ENCODE data around the gene FNDC7.
"Not testable (repeated sequence)": the region's sequence is repeated elsewhere in the genome, so short reads cannot be mapped to it uniquely, and the experiment has no call there.

The FNDC7 gene

DNA sequence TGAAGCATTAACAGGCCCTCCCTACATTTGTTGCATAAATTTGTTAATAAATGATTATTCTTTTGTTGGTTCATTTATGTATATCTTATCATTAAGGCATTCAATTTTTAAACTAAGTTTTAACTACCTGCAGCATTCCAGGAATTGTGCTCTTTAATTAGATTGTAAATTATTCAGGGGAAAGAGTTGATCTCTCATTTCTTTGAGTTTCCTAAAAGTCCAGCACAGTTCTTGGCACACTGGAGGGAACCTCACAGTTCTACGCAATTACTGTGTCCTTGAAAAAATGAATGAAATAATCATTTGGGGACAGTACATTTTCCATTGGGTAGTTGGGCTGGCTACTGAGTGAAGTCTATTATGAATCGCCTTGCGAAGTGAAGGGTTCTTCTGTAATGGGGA, 33.3 kb downstream of the FNDC7 start:
- no peak for DNase-seq

DNA sequence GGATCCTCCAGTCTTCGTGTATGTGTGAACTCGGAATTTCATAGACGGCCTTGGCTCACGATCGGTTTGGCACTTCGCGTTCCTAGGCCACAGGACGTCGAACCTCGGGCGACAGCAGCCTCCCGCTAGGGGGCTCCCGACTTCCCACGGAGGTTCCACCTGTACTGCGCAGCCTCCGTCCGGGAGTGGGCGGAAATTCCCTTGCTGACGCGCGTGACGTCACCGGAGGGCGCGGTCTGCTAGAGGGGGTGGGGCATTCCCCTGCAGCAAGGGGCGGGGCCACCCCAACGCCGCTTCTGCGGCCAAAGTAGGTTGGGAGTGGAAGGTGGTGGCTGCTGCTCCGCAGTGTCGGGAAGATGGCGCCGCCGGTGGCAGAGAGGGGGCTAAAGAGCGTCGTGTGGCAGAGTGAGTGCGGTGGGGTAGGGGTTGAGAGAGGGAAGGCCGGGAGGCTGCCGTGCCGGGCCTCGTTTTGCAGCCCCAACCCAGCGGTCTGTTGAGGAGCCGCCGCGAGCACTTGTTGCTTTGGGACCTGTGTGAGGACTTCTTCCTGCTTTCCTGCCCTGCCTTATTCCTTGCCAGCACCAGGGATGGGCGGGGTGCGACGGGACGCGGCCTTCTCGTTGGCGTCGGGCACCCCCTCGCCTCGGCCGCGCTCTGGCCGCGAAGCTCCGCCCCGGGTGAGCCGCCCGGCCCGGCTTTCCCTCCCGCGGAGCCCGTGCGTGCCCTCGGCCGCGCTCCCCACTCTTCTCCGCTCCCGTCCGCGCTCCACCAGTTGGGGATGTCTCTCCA, 33.9 kb downstream of the FNDC7 start, which contains the start of gene STXBP3:
STXBP3 (plus strand) TSS at position 293 of the 789 bp plus-strand sequence; CDS start at position 357, 64 bp downstream.
- peak; percentile 99 for DNase-seq

GRCh38 chr1:108747171-108747850, 34.6 kb downstream of the FNDC7 start:
- peak; percentile 59 to 65 for DNase-seq

GRCh38 chr1:108747898-108748297, 35.2 kb downstream of the FNDC7 start:
- DNase-seq, result no peak

DNA sequence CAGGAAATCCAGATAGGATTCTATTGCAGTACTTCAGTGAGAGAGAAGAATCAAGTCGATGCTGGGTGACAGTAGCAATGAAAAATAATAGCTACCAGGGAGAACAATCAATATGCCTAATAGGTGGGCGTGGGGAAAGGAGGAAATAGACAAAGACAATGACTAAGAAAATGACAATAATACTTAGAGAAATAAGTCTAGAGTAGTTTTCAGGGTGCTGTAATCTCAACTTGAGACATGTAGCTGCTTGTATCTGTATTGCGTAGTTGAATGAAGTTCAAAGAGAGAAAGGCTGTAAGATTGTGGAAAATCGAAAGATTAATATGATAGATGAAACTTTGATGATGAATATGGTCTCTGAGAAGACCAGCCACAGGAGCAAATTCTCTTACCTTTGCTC, 36.4 kb downstream of the FNDC7 start:
- no peak for DNase-seq

DNA sequence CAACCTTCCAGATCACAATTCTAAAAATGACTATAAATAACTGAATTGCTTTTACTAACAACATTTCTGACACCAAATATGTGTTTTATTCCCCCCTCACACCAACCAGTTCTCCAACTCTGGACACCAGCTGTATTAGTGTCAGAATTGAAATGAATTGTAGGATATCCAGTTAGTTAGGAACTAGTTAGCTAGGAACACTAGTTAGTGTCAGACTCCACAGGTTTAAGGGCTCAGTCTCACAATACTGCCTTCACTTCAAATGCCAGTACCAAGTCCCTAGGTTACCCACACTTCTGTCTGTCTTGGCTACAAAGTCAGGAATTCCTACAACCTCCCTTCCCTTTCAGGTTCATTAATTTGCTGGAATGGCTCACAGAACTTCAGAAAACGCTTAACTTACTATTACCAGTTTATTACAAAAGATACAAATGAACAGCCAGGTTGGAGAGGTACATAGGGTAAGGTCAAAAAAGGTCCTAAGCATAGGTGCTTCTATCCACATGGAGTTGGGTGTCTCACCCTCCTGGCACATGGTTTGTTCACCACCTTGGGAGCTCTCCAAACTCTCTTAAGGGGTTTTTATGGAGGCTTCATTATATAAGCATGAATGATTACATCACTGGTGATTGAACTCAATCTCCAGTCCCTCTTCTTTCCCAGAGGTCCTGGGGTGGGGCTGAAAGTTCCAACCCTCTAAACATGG, 37.9 kb downstream of the FNDC7 start:
- no peak for DNase-seq

GRCh38 chr1:108753363-108753762, 40.7 kb downstream of the FNDC7 start:
- DNase-seq, result no peak

DNA sequence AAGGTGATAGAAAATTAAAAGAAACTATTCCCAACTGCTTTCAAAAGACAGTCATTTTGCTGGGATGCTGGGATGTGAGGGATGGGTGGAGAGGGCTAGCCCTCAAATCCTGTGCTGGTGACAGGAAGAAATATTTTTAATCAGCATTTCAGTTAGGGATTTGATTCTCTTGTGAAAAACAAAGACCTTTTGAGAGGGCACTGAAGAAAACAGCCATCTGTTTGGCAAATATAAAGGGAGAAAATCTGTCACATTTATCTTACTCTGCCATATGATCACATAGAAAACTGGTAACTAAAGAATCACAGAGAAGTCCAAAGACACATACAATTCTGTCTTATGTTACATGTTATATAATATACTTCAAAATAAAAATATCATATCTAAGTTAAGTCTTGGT, 46.1 kb downstream of the FNDC7 start:
- DNase-seq, result no peak

DNA sequence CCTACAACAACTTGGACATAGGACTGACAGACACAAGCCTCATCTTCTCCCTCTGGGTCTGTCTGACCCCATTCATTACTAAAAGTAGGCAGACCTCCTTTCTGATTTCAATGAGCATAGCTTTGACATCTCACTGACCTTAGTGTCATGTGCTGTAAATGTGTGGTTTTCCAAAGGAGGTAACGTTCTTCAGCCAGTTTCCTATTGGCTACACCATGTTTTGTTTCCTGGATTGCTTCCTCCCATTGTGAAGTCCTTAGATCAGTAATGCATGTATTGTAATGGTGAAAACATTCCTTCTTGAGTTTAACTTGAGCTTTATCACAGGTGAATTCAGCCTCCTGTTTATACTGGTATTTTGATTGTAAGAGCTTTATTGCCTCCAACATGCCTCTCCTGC, 54.4 kb downstream of the FNDC7 start:
- no peak for DNase-seq

DNA sequence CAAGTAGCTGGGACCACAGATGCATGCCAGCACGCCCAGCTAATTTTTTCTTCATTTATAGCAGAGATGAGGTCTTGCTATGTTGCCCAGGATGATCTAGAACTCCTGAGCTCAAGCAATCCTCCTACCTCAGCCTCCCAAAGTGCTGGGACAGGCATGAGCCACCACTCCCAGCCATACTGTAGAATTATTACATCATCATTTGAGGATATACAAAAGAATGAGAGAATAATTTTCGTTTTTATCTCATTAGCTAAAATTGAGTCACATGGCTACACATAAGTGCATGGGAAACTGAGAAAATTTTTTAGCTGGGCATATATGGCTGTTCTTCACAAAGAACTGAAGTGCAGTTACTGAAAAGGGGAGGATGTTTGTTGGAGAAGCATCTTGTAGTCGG, 55.0 kb downstream of the FNDC7 start:
- no peak for DNase-seq

- no peak for DNase-seq
These were observed 65.1 kb downstream of the FNDC7 start for GRCh38 chr1:108777839-108778238.

GRCh38 chr1:108779455-108779854, 66.7 kb downstream of the FNDC7 start:
- no peak for DNase-seq

DNA sequence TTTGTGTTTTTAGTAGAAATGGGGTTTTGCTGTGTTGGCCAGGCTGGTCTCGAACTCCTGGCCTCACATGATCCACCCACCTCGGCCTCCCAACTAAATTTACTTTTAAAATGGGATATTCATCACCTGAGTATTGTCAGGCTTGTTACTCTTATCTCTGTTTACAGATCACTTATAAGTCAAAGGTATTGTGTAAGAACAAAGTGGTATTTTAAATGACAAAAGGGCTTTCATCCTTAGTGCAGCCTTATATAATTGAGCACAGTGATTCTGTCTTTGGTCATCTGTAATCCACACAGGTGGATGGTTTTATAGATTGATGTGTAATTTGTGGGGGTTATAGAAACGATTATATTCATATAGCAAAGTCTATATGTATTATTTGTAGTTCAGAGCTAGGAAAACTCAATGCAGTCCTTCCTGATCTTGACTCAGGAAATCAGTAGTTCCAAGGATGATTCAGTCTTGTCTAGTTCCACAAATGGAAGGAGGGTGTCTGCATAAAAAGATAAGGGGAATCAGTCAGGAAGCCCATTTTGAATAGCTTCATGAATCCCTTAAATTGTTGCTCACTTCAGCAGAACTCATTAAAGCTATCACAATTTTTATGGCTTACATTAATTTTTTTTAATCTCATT, 68.3 kb downstream of the FNDC7 start:
- DNase-seq, result no peak

DNA sequence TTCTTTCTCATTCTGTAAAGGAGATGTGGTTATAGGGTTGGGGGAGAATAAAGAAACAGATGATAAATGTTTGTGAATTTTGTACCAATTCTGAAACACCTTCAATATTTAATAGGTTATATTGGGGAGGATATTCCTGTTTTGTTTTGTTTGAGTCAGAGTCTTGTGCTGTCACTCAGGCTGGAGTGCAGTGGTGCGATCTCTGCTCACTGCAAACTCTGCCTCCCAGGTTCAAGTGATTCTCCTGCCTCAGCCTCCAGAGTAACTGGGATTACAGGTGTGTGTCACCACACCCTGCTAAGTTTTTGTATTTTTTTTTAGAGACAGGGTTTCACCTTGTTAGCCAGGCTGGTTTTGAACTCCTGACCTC, 68.9 kb downstream of the FNDC7 start:
- not testable (repeated sequence) for DNase-seq

DNA sequence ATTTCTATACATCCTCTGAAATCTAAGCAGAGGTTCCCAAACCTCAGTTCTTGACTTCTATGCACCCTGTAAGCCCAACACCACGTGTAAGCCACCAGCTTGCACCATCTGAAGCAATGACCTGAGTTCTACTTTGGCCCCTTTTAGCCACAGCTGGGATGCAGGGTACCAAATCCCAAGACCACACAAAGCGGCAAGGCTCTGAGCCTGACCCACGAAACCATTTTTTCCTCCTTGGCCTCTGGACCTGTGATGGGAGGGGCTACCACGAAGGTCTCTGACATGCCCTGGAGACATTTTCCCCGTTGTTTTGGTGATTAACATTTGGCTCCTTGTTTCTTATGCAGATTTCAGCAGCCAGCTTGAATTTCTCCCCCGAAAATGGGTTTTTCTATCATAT, 72.6 kb downstream of the FNDC7 start:
- no peak for DNase-seq

GRCh38 chr1:108785880-108786279, 73.2 kb downstream of the FNDC7 start:
- no peak for DNase-seq

DNA sequence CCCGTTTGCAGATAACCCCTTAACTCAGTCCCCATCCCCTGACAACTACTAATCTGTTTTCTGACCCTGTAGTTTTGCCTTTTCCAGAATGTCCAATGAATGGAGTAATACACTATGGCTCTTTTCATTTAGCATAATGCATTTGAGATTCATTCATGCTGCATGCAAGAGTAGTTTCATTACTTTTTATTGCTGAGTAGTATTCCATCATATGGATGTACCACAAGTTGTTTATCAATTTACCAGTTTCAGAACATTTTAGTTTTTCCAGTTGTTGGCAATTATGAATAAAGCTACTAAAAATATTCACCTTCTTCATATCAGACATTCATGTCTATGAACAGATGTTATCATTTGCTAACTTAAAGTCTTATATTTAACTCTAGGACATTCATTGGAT, 79.1 kb downstream of the FNDC7 start:
- DNase-seq, result no peak
